ENCODE data around the gene ANKRD42. TPM values are rescaled to one million over a fixed set of nuclear protein-coding genes. Genes with fewer than 3 reads are reported as not detected.

The ANKRD42 gene
- total RNA-seq, 1 donor from 2014 or later = 11.5 TPM

DNA sequence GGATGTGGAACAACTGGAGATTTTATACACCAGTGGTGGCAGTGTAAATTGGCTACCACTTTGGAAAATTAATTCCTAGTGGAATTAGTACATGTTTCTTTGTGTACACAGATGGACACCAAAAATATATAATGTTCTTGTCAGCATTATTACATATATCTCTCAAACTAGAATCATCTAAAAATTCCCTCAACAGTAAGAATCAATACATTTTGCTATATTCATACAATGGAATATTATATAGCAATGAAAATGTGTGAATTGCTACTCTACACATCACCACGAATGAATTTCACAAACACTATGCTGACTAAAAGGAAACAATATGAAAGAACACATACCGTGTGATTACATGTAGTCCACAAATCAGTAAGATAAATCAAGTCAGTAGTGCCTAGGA is 58.8 kb downstream of the ANKRD42 start:
- DNase-seq (ENCODE audit: low read depth) = no peak
- Histone ChIP-seq H3K27me3 (ENCODE audit: control insufficient read depth, insufficient read depth, low read length) (no peaks in the 10 kb centered on the region), H3K4me3 (ENCODE audit: low read depth, low read length) (no peak overlapping the region), H3K36me3 (ENCODE audit: control insufficient read depth, insufficient read depth, low read length) (no peaks in the 10 kb centered on the region)
- TF ChIP-seq, protein P1, sequence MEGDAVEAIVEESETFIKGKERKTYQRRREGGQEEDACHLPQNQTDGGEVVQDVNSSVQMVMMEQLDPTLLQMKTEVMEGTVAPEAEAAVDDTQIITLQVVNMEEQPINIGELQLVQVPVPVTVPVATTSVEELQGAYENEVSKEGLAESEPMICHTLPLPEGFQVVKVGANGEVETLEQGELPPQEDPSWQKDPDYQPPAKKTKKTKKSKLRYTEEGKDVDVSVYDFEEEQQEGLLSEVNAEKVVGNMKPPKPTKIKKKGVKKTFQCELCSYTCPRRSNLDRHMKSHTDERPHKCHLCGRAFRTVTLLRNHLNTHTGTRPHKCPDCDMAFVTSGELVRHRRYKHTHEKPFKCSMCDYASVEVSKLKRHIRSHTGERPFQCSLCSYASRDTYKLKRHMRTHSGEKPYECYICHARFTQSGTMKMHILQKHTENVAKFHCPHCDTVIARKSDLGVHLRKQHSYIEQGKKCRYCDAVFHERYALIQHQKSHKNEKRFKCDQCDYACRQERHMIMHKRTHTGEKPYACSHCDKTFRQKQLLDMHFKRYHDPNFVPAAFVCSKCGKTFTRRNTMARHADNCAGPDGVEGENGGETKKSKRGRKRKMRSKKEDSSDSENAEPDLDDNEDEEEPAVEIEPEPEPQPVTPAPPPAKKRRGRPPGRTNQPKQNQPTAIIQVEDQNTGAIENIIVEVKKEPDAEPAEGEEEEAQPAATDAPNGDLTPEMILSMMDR (IDR thresholded peaks at IDR 0.05; ENCODE audit: insufficient read depth, low read length, poor library complexity, severe bottlenecking) = no peak

DNA sequence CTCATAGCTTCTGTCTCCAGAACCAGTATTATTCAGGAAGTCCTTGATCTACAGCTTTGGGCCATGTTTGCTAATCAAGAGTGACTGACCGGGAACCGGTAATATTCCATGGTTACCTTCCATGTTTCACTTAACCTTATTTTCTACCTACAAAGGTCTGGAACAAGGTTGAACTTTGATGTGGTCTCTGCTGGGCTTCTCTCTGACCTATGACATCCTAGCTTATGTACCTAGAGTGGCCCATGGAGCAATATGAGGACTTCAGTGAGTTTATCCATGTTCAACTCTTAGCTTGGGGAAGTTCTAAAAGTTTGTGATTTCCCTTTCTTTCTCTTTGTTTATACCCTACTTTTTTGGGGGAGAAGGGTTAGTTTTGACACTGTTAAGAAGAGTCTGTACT is 59.4 kb downstream of the ANKRD42 start:
- TF ChIP-seq, protein P1 (IDR thresholded peaks at IDR 0.05; ENCODE audit: insufficient read depth, low read length, poor library complexity, severe bottlenecking) = no peak
- Histone ChIP-seq H3K27me3 (ENCODE audit: control insufficient read depth, insufficient read depth, low read length) (no peaks in the 10 kb centered on the region), H3K36me3 (ENCODE audit: control insufficient read depth, insufficient read depth, low read length) (no peaks in the 10 kb centered on the region), H3K4me3 (ENCODE audit: low read depth, low read length) (no peak overlapping the region)
- no peak for DNase-seq (ENCODE audit: low read depth)

DNA sequence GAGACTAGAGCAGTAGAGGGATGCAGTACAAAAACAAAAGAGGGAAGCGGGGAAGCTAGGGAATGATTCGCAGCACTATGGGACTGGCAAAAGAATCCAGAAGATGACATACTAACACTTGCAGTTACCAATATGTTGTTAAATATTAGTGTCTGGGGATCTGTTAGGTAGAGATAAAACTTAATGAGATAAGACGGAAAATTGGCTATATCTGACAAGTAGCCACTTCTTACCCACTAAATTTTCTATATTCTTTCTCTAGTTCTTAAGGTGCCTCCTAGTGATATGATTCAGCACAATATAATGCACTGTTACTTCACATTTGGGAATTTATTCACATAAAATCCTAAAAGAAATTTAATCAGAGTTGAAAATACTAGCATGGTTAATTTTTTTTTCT is 61.9 kb downstream of the ANKRD42 start:
- peaks cover 2% of the 10 kb centered on the region for H3K36me3 ChIP-seq (ENCODE audit: control insufficient read depth, insufficient read depth, low read length)
- no peak for DNase-seq (ENCODE audit: low read depth)
- no peaks in the 10 kb centered on the region for H3K27me3 ChIP-seq (ENCODE audit: control insufficient read depth, insufficient read depth, low read length)
- H3K4me3 ChIP-seq (ENCODE audit: low read depth, low read length) = no peak overlapping the region
- TF ChIP-seq, protein P1 (IDR thresholded peaks at IDR 0.05; ENCODE audit: insufficient read depth, low read length, poor library complexity, severe bottlenecking) = no peak

DNA sequence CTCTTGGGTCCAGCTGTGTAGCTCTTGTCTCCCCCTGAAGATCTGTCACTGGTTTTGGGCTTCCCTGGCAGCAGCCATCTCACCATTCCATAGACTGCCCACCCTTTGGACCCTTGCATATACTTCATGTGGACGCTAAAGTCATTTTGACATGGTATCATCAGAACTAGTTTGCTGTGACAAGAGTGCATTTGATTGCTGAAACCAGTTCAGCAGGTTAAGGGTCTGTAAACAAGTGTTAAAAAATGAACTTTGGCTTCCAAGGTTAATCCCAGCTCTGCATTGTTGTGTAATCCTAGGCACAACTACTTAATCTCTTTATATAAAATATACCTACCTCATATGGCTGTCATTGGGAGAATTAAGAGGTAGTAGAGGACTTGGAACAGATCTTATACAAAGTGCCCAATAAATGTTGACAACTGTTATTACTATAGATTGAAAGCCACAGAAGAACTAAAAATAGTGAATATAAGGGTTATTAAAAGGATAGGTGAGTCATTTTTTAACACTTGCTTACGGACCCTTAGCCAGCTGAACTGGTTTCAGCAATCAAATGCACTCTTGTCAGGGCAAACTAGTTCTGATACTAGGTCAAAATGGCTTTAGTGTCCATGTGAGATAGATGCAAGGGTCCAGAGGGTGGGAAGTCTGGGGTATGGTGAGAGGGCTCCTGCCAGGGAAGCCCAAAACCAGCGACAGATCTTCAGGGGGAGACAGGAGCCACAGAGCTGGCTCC is 63.3 kb downstream of the ANKRD42 start:
- no peaks in the 10 kb centered on the region for H3K27me3 ChIP-seq (ENCODE audit: control insufficient read depth, insufficient read depth, low read length)
- DNase-seq (ENCODE audit: low read depth) = no peak
- H3K36me3 ChIP-seq (ENCODE audit: control insufficient read depth, insufficient read depth, low read length) = peaks cover 2% of the 10 kb centered on the region
- TF ChIP-seq, protein P1 (IDR thresholded peaks at IDR 0.05; ENCODE audit: insufficient read depth, low read length, poor library complexity, severe bottlenecking) = no peak
- no peak overlapping the region for H3K4me3 ChIP-seq (ENCODE audit: low read depth, low read length)

DNA sequence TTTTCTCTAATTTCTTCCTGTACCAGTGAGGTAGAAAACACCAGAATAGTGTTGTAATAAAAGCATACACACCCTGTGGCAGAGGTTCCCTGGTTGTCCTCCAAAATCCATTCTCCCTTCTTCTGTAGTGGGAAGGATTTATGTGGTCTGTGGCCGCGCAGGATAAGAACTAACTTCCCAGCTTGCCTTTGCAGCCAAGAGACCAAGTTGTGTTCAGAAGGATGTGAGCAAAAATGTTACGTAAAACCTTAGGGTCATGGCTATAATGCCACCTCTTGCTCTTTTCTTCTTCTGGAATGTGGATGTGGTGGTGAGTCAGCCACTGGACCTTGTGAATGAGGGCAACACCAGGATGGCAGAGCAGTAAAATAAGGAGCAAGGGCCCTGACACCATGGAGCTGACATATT is 64.3 kb downstream of the ANKRD42 start:
- Histone ChIP-seq H3K4me3 (ENCODE audit: low read depth, low read length) (no peak overlapping the region), H3K27me3 (ENCODE audit: control insufficient read depth, insufficient read depth, low read length) (no peaks in the 10 kb centered on the region), H3K36me3 (ENCODE audit: control insufficient read depth, insufficient read depth, low read length) (peaks cover 2% of the 10 kb centered on the region)
- TF ChIP-seq, protein P1 (IDR thresholded peaks at IDR 0.05; ENCODE audit: insufficient read depth, low read length, poor library complexity, severe bottlenecking) = no peak
- DNase-seq (ENCODE audit: low read depth) = peak; percentile 66

DNA sequence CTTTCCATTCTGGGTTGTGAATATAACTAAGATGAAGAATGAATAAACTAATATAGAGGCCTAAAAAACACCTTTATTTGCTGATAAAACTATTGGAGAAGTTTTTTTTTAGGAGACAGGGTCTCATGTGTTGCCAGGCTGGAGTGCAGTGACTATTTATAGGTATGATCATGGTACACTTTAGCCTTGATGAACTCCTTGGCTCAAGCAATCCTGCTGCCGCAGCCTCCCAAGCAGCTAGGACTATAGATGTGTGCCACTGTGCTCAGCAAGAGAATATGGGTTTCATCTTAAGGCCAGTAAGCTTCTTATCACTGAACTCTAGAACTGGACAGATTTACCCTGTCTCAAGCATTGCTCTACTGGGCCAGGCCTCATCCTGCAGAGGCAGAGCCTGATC is 66.0 kb downstream of the ANKRD42 start:
- Histone ChIP-seq H3K4me3 (ENCODE audit: low read depth, low read length) (no peak overlapping the region), H3K36me3 (ENCODE audit: control insufficient read depth, insufficient read depth, low read length) (peaks cover 2% of the 10 kb centered on the region), H3K27me3 (ENCODE audit: control insufficient read depth, insufficient read depth, low read length) (no peaks in the 10 kb centered on the region)
- no peak for DNase-seq (ENCODE audit: low read depth)
- TF ChIP-seq, protein P1 (IDR thresholded peaks at IDR 0.05; ENCODE audit: insufficient read depth, low read length, poor library complexity, severe bottlenecking) = no peak

Measured in kidney epithelial cell (primary cell).